Measurements from ENCODE around the gene MTIF3. TPM values are rescaled to one million over a fixed set of nuclear protein-coding genes. Genes with fewer than 3 reads are reported as not detected.

MTIF3 gene
- total and polyA plus RNA-seq, 7 donors, result 48.1 to 166 (median 72.4) TPM

DNA sequence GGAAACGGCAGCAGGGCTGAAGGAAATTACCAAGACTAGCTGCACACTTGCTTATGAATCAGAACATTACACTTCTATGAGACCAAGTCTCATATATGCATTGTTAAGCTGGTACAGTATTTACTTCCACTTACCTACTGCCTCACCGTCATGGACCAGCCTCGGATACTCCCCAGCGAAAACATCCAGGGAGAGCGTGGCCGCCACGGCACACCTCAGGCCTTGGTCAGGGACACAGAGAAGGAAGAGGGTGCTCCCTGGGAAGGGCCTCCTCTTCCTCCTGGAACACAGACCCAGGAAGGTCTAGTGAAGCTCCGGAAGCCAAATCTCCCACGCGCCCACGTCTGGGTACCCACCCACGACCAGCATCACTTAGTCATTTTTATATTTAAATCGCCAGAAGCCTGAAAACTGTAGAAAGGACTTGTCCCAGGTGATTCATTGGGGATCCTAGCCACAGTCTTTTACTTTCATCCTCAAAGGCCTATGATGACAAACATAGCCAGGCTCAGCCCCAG lies 24.4 kb upstream of the MTIF3 start:
- intact Hi-C loops (cut with DNase I), result no loop called here
- H3K36me3 ChIP-seq (ENCODE audit: insufficient read depth in 1 of 2, low read depth in 1 of 2), result no peaks in the 10 kb centered on the region
- no peaks in the 10 kb centered on the region for H3K27me3 ChIP-seq (ENCODE audit: insufficient read depth in 3 of 3, low read length in 2 of 3)
- ATAC-seq, result no peak
- H3K27ac ChIP-seq, result no peak overlapping the region
- no peaks in the 10 kb centered on the region for H3K4me1 ChIP-seq
- no peak overlapping the region for H3K4me3 ChIP-seq
- TF ChIP-seq, protein P1, sequence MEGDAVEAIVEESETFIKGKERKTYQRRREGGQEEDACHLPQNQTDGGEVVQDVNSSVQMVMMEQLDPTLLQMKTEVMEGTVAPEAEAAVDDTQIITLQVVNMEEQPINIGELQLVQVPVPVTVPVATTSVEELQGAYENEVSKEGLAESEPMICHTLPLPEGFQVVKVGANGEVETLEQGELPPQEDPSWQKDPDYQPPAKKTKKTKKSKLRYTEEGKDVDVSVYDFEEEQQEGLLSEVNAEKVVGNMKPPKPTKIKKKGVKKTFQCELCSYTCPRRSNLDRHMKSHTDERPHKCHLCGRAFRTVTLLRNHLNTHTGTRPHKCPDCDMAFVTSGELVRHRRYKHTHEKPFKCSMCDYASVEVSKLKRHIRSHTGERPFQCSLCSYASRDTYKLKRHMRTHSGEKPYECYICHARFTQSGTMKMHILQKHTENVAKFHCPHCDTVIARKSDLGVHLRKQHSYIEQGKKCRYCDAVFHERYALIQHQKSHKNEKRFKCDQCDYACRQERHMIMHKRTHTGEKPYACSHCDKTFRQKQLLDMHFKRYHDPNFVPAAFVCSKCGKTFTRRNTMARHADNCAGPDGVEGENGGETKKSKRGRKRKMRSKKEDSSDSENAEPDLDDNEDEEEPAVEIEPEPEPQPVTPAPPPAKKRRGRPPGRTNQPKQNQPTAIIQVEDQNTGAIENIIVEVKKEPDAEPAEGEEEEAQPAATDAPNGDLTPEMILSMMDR (IDR thresholded peaks at IDR 0.05), result no peak
- no peaks in the 10 kb centered on the region for H3K9me3 ChIP-seq
- DNase-seq, result no peak
- 92 to 96% (median 92%) methylated on average over 13 of the region's 13 CpGs for WGBS, 3 donors

- no peaks in the 10 kb centered on the region for H3K4me1 ChIP-seq
- TF ChIP-seq, protein P1 (IDR thresholded peaks at IDR 0.05), result no peak
- H3K9me3 ChIP-seq, result no peaks in the 10 kb centered on the region
- no peaks in the 10 kb centered on the region for H3K36me3 ChIP-seq (ENCODE audit: insufficient read depth in 1 of 2, low read depth in 1 of 2)
- ATAC-seq (no peak), DNase-seq (no peak)
- 75 to 82% (median 78%) methylated on average over 3 of the region's 3 CpGs for WGBS, 3 donors
- no peaks in the 10 kb centered on the region for H3K27me3 ChIP-seq (ENCODE audit: insufficient read depth in 3 of 3, low read length in 2 of 3)
- H3K4me3 ChIP-seq, result no peak overlapping the region
- intact Hi-C loops (cut with DNase I), result no loop called here
- no peak overlapping the region for H3K27ac ChIP-seq
These were observed 22.6 kb upstream of the MTIF3 start for GRCh38 chr13:27472941-27473340.

GRCh38 chr13:27472441-27472840 lies 22.1 kb upstream of the MTIF3 start:
- no peak for DNase-seq
- ATAC-seq, result no peak
- intact Hi-C loops (cut with DNase I), result no loop called here
- H3K27me3 ChIP-seq (ENCODE audit: insufficient read depth in 3 of 3, low read length in 2 of 3), result no peaks in the 10 kb centered on the region
- no peak overlapping the region for H3K4me3 ChIP-seq
- 88 to 89% (median 89%) methylated on average over 2 of the region's 2 CpGs for WGBS, 3 donors
- no peaks in the 10 kb centered on the region for H3K36me3 ChIP-seq (ENCODE audit: insufficient read depth in 1 of 2, low read depth in 1 of 2)
- no peaks in the 10 kb centered on the region for H3K4me1 ChIP-seq
- no peak overlapping the region for H3K27ac ChIP-seq
- no peaks in the 10 kb centered on the region for H3K9me3 ChIP-seq
- TF ChIP-seq, protein P1 (IDR thresholded peaks at IDR 0.05), result no peak

- Histone ChIP-seq H3K9me3 (no peaks in the 10 kb centered on the region), H3K4me1 (no peaks in the 10 kb centered on the region), H3K27me3 (ENCODE audit: insufficient read depth in 3 of 3, low read length in 2 of 3) (no peaks in the 10 kb centered on the region), H3K36me3 (ENCODE audit: insufficient read depth in 1 of 2, low read depth in 1 of 2) (no peaks in the 10 kb centered on the region), H3K4me3 (no peak overlapping the region), H3K27ac (no peak overlapping the region)
- DNase-seq, result no peak
- 55 to 66% (median 60%) methylated on average over 5 of the region's 5 CpGs for WGBS, 3 donors
- no peak for ATAC-seq
- intact Hi-C loops (cut with DNase I), result no loop called here
- TF ChIP-seq, protein P1 (IDR thresholded peaks at IDR 0.05), result no peak
These were observed 19.9 kb upstream of the MTIF3 start for GRCh38 chr13:27470075-27470820.
